C4-2B (cell line): ENCODE data around the gene CHCHD6.

Source experiments
- H3K27ac ChIP-seq: fragments of 450-650 bp; 2 replicates; pipeline ENCODE4 v1.5.1; 2017
- ZFX ChIP-seq: fragments of 450-650 bp; IDR thresholded peaks from 2 replicates; pipeline ENCODE4 v1.6.1; 2017
- TF ChIP-seq, protein P1 (sequence below): fragments of 450-650 bp; conservative IDR thresholded peaks from 2 replicates; pipeline ENCODE4 v1.5.1; 2017; ENCODE audit warnings: mild to moderate bottlenecking

The CHCHD6 gene

DNA sequence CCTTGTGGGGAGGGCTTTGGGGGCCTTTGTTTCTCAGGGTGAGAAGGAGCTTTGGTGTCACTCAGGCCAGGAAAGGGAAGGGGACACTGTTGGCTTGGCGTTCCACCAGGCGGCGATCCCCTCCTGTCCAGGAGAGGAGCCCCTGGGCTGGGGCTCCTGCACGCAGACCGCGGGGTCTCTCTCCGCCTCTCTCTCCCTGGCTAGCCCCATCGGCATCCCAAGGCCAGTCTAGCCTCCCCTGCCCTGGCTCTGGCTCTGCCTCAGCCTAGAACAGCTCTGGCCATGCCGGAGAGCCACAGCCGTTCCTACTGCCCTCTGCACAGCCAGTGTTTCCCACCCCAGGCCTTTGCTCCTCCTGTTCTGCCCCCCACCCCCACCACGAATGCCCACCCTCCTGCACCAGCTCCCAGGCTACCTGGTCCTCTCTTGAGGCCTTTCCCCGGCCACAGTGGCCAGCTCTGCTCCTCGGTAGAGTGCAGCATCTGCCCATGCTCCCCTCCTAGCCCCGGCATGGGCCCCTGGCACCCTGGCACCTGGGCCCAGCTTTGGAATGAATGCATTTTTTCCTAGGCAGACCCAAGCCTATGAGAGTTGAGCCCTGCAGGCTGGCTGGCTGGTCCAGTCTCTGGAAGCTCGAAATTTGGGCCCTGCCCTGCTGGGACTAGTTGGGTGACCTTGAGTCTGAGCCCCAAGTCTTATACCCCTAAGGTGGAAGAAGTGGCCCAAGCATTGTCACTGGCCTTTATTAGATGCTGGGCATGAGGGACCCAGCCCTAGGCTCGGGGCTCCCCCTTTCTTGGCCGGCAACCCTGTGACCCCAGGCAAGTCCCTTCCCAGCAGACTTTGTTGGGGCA lies 281.3 kb downstream of the CHCHD6 start:
- no peak overlapping the region for H3K27ac ChIP-seq
- TF ChIP-seq, protein P1, sequence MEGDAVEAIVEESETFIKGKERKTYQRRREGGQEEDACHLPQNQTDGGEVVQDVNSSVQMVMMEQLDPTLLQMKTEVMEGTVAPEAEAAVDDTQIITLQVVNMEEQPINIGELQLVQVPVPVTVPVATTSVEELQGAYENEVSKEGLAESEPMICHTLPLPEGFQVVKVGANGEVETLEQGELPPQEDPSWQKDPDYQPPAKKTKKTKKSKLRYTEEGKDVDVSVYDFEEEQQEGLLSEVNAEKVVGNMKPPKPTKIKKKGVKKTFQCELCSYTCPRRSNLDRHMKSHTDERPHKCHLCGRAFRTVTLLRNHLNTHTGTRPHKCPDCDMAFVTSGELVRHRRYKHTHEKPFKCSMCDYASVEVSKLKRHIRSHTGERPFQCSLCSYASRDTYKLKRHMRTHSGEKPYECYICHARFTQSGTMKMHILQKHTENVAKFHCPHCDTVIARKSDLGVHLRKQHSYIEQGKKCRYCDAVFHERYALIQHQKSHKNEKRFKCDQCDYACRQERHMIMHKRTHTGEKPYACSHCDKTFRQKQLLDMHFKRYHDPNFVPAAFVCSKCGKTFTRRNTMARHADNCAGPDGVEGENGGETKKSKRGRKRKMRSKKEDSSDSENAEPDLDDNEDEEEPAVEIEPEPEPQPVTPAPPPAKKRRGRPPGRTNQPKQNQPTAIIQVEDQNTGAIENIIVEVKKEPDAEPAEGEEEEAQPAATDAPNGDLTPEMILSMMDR: no peak
- TF ChIP-seq ZFX: no peak

DNA sequence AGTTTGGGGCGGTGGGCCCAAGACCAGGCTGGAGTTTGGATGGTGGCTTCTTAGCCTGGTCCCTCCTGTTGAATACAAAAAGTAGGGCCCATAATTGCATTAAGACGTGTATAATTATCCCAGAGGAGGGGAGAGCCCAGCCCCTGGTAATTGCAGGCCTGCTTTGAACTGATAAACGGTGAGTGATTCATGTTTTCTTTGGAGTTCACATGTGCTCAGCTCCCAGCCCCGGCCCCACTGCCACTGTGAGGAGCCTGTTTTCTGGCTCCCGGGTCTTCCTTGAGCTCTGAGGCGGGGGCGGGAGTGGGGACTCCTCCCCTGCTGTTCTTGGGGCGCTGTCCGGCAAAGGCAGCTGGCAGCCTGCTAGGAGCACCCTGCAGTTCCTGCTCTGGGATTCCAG lies 282.0 kb downstream of the CHCHD6 start:
- TF ChIP-seq ZFX: no peak
- TF ChIP-seq, protein P1: no peak
- no peak overlapping the region for H3K27ac ChIP-seq

DNA sequence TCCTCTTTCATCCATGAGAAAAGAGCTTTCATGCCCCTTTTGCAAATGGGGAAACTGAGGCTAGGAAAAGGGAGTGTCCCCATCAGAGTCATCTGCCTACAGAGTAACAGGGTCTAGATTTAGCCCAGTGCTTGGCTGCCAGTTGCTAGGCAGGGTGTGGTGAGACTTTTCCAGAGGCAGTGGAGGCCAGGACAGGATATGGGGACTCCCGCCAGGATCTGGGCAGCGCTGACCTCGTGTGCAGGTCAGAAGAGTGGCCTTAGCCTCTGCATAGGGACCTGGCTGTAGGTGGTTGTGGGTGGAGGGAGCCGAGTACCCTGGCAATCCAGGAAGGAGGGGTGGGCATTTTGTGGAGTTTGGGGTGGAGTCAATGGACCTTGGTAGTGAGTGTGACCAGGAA lies 283.1 kb downstream of the CHCHD6 start:
- TF ChIP-seq ZFX: no peak
- TF ChIP-seq, protein P1: no peak
- no peak overlapping the region for H3K27ac ChIP-seq

DNA sequence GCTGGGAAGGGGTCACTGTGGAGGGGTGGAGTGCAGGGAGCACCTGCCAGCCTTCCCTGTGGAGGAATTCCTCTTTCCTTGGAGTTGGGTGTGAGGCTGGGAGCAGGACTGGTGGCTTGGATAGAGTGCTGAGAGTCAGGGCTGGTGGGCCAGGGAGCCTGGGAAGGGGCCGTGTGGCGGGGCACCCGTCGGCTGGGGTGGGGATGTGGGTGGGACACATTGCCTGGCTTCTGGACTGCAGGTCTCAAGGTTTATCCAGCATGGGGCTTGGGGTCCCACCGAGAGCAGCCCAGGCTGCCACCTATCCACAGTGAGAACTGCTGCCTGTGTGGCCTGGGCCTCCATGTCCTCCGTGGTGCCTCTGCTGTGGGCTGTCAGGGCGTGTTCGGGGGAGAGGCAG lies 283.6 kb downstream of the CHCHD6 start:
- no peak overlapping the region for H3K27ac ChIP-seq
- TF ChIP-seq, protein P1: no peak
- no peak for TF ChIP-seq ZFX

DNA sequence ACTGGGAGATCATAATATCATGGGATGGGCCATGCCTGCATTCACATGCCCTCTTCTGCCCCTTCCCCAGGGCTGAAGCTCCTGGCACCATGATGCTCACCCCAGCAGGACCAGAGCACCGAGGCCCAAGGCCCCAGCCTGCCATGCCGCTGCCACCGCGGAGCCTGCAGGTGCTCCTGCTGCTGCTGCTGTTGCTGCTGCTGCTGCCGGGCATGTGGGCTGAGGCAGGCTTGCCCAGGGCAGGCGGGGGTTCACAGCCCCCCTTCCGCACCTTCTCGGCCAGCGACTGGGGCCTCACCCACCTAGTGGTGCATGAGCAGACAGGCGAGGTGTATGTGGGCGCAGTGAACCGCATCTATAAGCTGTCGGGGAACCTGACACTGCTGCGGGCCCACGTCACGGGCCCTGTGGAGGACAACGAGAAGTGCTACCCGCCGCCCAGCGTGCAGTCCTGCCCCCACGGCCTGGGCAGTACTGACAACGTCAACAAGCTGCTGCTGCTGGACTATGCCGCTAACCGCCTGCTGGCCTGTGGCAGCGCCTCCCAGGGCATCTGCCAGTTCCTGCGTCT lies 284.5 kb downstream of the CHCHD6 start:
- no peak overlapping the region for H3K27ac ChIP-seq
- TF ChIP-seq, protein P1: no peak
- no peak for TF ChIP-seq ZFX

DNA sequence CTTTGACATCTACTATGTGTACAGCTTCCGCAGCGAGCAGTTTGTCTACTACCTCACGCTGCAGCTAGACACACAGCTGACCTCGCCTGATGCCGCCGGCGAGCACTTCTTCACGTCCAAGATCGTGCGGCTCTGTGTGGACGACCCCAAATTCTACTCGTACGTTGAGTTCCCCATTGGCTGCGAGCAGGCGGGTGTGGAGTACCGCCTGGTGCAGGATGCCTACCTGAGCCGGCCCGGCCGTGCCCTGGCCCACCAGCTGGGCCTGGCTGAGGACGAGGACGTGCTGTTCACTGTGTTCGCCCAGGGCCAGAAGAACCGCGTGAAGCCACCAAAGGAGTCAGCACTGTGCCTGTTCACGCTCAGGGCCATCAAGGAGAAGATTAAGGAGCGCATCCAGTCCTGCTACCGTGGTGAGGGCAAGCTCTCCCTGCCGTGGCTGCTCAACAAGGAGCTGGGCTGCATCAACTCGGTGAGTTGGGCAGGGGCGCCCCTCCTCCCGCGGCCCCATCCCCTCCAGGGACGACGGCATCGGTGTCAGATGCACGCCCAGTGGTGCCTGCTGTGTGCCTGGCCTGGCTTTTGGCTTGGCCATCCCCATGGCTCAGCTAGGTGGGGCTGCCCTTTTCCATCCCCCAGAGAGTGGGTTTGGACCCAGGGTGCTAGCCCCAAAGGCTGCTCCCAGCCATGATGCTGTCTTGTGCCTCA lies 285.4 kb downstream of the CHCHD6 start:
- no peak overlapping the region for H3K27ac ChIP-seq
- TF ChIP-seq, protein P1: no peak
- TF ChIP-seq ZFX: no peak
